Measurements from ENCODE around the gene QDPR.

DNA sequence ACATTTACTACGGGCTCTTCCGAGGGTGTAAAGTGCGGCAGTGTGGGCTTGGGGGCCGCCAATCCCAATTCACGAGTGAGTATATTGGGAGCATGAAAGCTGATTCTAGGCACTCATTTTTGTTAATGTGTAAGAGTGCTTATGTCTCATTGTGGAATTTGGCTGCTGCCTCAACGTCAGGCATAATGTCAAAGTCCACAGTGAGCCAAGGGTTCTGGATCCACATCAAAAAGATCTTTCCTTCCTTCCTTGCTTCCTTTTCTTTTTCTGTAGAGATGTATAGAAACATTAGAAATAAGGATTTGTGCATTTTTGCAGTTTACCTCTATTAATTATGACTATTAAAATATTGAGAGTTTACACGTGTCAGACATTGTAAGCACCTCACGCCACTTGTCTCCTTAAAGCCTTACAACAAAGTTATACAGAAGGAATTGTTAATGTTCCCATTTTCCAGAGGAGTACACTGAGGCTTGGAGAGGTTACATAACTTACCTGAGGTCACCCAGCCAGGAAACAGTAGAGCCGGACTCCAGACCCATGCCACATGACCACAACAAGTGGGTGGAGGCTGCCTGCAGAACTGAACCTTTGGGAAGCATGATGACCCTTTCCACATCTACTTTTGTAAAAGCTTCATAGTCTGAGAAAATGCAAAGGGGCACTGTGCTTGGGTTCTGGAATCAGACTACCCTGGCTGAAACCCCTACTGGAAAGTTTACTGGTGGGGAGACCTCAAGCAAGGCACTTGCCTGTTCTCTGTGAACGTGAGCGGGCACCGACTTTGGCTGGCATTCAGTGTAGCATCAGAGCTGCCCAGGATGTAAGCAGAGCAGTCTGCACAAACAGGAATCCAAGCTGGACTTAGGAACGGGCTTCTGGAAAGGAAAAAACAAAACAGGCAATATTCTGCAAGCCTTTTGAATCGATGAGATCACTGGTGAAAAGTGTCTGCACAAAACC, 3.8 kb upstream of the QDPR start:
- TF ChIP-seq, protein P1, sequence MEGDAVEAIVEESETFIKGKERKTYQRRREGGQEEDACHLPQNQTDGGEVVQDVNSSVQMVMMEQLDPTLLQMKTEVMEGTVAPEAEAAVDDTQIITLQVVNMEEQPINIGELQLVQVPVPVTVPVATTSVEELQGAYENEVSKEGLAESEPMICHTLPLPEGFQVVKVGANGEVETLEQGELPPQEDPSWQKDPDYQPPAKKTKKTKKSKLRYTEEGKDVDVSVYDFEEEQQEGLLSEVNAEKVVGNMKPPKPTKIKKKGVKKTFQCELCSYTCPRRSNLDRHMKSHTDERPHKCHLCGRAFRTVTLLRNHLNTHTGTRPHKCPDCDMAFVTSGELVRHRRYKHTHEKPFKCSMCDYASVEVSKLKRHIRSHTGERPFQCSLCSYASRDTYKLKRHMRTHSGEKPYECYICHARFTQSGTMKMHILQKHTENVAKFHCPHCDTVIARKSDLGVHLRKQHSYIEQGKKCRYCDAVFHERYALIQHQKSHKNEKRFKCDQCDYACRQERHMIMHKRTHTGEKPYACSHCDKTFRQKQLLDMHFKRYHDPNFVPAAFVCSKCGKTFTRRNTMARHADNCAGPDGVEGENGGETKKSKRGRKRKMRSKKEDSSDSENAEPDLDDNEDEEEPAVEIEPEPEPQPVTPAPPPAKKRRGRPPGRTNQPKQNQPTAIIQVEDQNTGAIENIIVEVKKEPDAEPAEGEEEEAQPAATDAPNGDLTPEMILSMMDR (IDR thresholded peaks at IDR 0.05; ENCODE audit: insufficient read depth, low read length, poor library complexity, severe bottlenecking) = no peak
- no peak for TF ChIP-seq EZH2phosphoT487 (conservative IDR thresholded peaks at IDR 0.05; ENCODE audit: low read length)
